Caco-2 (cell line): ENCODE data around the gene PDE4D. TPM values are rescaled to one million over a fixed set of nuclear protein-coding genes. Genes with fewer than 3 reads are reported as not detected.

ENCODE experiments used
- BruUV-seq: library from RNA; stranded (reverse); fragments of 400-500 nt; replicated peaks from 2 replicates; lab custom pipeline; 2021; lab: Mats Ljungman, UMichigan
- CTCF ChIA-PET: fragments of 300-600 bp; sonication (Branson Sonifier 250); formaldehyde crosslinking; loops from one replicate; lab custom pipeline; 2022; ENCODE audit warnings: antibody characterized with exemption; lab: Charles Lee
- POLR2A ChIA-PET: fragments of 300-600 bp; sonication (Branson Sonifier 250); formaldehyde crosslinking; loops from one replicate; lab custom pipeline; 2022; ENCODE audit warnings: antibody characterized with exemption; lab: Charles Lee
- DNase-seq, 2 experiments: peaks; one replicate each; pipeline versions ENCODE4 v3.0.0 to v3.0.0-alpha.2; 2020 to 2022
- H3K27me3 ChIP-seq: replicated peaks from 2 replicates; pipeline ENCODE4 v1.6.0; 2011; ENCODE audit warnings: low read length; ENCODE audit not compliant: control insufficient read depth, insufficient read depth
- H3K36me3 ChIP-seq: 2 replicates; pipeline ENCODE4 v1.5.1; 2011; ENCODE audit warnings: low read length; ENCODE audit not compliant: control insufficient read depth, insufficient read depth
- H3K4me1 ChIP-seq: fragments of 250-450 bp; sonication (Bioruptor Pico); 2 replicates; pipeline ENCODE4 v1.5.1; 2020; ENCODE audit warnings: mild to moderate bottlenecking
- H3K4me3 ChIP-seq: 2 replicates; pipeline ENCODE4 v1.5.1; 2011; ENCODE audit warnings: low read depth, mild to moderate bottlenecking, control low read depth, low read length
- H3K9me3 ChIP-seq: fragments of 250-450 bp; sonication (Bioruptor Pico); 2 replicates; pipeline ENCODE4 v1.5.1; 2020; ENCODE audit warnings: mild to moderate bottlenecking, moderate library complexity
- H3K27ac Mint-ChIP-seq: one replicate; pipeline ENCODE4 v1.8.0; 2022; ENCODE audit warnings: mixed read lengths; ENCODE audit not compliant: unreplicated experiment
- H3K27me3 Mint-ChIP-seq: one replicate; pipeline ENCODE4 v1.8.0; 2022; ENCODE audit warnings: mixed read lengths; ENCODE audit not compliant: insufficient read depth, unreplicated experiment
- H3K36me3 Mint-ChIP-seq: one replicate; pipeline ENCODE4 v1.8.0; 2022; ENCODE audit warnings: mild to moderate bottlenecking, mixed read lengths; ENCODE audit not compliant: insufficient read depth, unreplicated experiment
- H3K4me1 Mint-ChIP-seq: one replicate; pipeline ENCODE4 v1.8.0; 2022; ENCODE audit warnings: low read depth, mixed read lengths; ENCODE audit not compliant: unreplicated experiment
- H3K4me3 Mint-ChIP-seq: one replicate; pipeline ENCODE4 v1.8.0; 2022; ENCODE audit warnings: mild to moderate bottlenecking, moderate library complexity, mixed read lengths; ENCODE audit not compliant: unreplicated experiment
- H3K9me3 Mint-ChIP-seq: one replicate; pipeline ENCODE4 v1.8.0; 2022; ENCODE audit warnings: mixed read lengths; ENCODE audit not compliant: unreplicated experiment
- intact Hi-C: fragments of 100-400 bp; cut with micrococcal nuclease; formaldehyde crosslinking; loops from one replicate; pipeline ENCODE4 v1.10.0; 2022; ENCODE audit not compliant: unreplicated experiment
- total RNA-seq: library from RNA; stranded (reverse); gene quantifications from 2 replicates; pipeline ENCODE4 v1.2.3, GENCODE V29; 2022
- TF ChIP-seq, protein P1 (sequence below), 2 experiments: fragments of 200-600 bp in 1 of 2; IDR thresholded peaks; 1 replicate in 1 of 2; 2 replicates in 1 of 2; pipeline versions ENCODE4 v1.5.1 to v1.8.0; 2011 to 2022; ENCODE audit warnings: antibody characterized with exemption in 1 of 2, control low read depth in 1 of 2, inconsistent platforms in 1 of 2, low read depth in 1 of 2, low read length in 1 of 2, mild to moderate bottlenecking in 1 of 2, moderate library complexity in 1 of 2; ENCODE audit not compliant: insufficient read depth in 1 of 2, severe bottlenecking in 1 of 2, unreplicated experiment in 1 of 2

Gene PDE4D
- total RNA-seq, 1 experiment from 2014 or later = 89.8 TPM

DNA sequence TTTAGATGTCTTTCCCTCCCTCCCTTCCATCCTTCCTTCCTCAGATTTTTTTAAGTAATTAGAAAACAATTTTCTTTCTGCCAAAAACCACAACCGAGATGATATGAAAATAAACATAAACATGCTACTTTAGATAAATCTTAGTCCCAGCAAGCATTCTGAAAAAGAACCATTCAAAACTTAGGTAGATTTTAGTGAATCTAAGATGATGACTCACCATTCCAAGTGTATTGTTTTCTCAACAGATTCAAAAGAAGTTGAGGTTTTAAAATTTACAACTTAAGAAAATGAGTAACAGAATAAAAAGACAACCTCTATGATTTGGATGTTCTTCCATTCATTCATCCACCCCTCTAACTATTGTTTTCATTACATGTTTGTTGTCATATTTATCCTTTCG, 465.1 kb downstream of the PDE4D start:
- BruUV-seq = no TSS peak
- intact Hi-C loops = no loop called here
- ChIA-PET CTCF (no interaction called here), POLR2A (no interaction called here)
- no peak overlapping the region for H3K27ac Mint-ChIP-seq
- no peaks in the 10 kb centered on the region for H3K9me3 ChIP-seq
- H3K9me3 Mint-ChIP-seq = no peaks in the 10 kb centered on the region
- no peaks in the 10 kb centered on the region for H3K27me3 Mint-ChIP-seq
- H3K4me1 Mint-ChIP-seq = peaks cover 4% of the 10 kb centered on the region
- no peak for DNase-seq
- H3K27me3 ChIP-seq = no peaks in the 10 kb centered on the region
- peaks cover under 1% of the 10 kb centered on the region for H3K4me1 ChIP-seq
- TF ChIP-seq, protein P1, sequence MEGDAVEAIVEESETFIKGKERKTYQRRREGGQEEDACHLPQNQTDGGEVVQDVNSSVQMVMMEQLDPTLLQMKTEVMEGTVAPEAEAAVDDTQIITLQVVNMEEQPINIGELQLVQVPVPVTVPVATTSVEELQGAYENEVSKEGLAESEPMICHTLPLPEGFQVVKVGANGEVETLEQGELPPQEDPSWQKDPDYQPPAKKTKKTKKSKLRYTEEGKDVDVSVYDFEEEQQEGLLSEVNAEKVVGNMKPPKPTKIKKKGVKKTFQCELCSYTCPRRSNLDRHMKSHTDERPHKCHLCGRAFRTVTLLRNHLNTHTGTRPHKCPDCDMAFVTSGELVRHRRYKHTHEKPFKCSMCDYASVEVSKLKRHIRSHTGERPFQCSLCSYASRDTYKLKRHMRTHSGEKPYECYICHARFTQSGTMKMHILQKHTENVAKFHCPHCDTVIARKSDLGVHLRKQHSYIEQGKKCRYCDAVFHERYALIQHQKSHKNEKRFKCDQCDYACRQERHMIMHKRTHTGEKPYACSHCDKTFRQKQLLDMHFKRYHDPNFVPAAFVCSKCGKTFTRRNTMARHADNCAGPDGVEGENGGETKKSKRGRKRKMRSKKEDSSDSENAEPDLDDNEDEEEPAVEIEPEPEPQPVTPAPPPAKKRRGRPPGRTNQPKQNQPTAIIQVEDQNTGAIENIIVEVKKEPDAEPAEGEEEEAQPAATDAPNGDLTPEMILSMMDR (IDR thresholded peaks at IDR 0.05; ENCODE audit: insufficient read depth in 1 of 2, low read depth in 1 of 2, low read length in 1 of 2, severe bottlenecking in 1 of 2, unreplicated experiment in 1 of 2) = no peak
- no peaks in the 10 kb centered on the region for H3K36me3 ChIP-seq
- H3K36me3 Mint-ChIP-seq = no peaks in the 10 kb centered on the region
- no peak overlapping the region for H3K4me3 Mint-ChIP-seq
- no peak overlapping the region for H3K4me3 ChIP-seq

DNA sequence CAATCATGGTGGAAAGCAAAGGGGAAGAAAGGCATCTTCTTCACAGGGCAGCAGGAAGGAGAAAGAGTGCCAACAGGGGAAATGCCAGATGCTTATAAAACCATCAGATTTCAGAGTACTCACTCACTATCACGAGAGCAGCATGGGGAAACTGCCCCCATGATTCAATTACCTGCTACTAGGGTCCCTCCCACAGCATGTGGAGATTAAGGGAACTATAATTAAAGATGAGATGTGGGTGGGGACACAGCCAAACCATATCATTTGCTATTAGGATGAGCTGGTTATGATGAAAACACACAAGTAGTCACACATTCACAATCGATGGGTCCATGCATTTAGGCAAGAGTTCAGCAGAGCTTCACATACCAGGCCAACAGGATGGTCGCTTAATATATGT, 469.0 kb downstream of the PDE4D start:
- DNase-seq = no peak
- TF ChIP-seq, protein P1 (IDR thresholded peaks at IDR 0.05; ENCODE audit: insufficient read depth in 1 of 2, low read depth in 1 of 2, low read length in 1 of 2, severe bottlenecking in 1 of 2, unreplicated experiment in 1 of 2) = no peak
- H3K27me3 Mint-ChIP-seq = no peaks in the 10 kb centered on the region
- H3K36me3 Mint-ChIP-seq = no peaks in the 10 kb centered on the region
- H3K4me1 ChIP-seq = peaks cover 24% of the 10 kb centered on the region
- H3K36me3 ChIP-seq = no peaks in the 10 kb centered on the region
- intact Hi-C loops = no loop called here
- H3K27ac Mint-ChIP-seq = no peak overlapping the region
- H3K4me3 ChIP-seq = no peak overlapping the region
- BruUV-seq = no TSS peak
- H3K9me3 ChIP-seq = no peaks in the 10 kb centered on the region; the same call in 1 of the 2 replicates
- no peak overlapping the region for H3K4me3 Mint-ChIP-seq
- H3K27me3 ChIP-seq = no peaks in the 10 kb centered on the region
- POLR2A ChIA-PET = no interaction called here
- CTCF ChIA-PET = no interaction called here
- H3K4me1 Mint-ChIP-seq = peaks cover 17% of the 10 kb centered on the region
- no peaks in the 10 kb centered on the region for H3K9me3 Mint-ChIP-seq

DNA sequence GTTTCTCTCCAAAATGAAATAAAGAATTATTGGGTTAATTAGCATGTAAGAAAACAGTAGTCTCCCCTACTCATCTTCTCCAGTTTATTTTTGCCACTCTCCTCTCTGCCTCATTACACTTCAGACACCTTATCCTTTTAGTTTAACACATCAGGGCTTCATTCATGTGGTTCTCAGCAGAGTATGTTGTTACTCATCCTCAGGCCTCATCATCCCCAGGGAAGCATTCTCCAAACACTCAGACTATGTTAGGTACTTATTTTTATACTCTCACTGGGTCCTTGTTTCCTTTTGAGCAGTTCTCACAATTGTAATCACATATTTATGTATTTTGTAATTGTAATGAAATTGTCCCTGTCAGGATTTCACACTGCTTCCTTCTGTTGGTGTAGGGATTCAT, 470.5 kb downstream of the PDE4D start:
- no peaks in the 10 kb centered on the region for H3K27me3 Mint-ChIP-seq
- H3K36me3 Mint-ChIP-seq = no peaks in the 10 kb centered on the region
- H3K4me3 Mint-ChIP-seq = no peak overlapping the region
- Histone ChIP-seq H3K4me3 (no peak overlapping the region), H3K4me1 (peaks cover 39% of the 10 kb centered on the region), H3K9me3 (no peaks in the 10 kb centered on the region; the same call in 1 of the 2 replicates), H3K36me3 (no peaks in the 10 kb centered on the region), H3K27me3 (no peaks in the 10 kb centered on the region)
- ChIA-PET CTCF (no interaction called here), POLR2A (no interaction called here)
- H3K9me3 Mint-ChIP-seq = no peaks in the 10 kb centered on the region
- BruUV-seq = no TSS peak
- TF ChIP-seq, protein P1 (IDR thresholded peaks at IDR 0.05; ENCODE audit: insufficient read depth in 1 of 2, low read depth in 1 of 2, low read length in 1 of 2, severe bottlenecking in 1 of 2, unreplicated experiment in 1 of 2) = no peak
- no peak overlapping the region for H3K27ac Mint-ChIP-seq
- peaks cover 22% of the 10 kb centered on the region for H3K4me1 Mint-ChIP-seq
- intact Hi-C loops = no loop called here
- no peak for DNase-seq
